Kidney (tissue), 14 donors: ENCODE results near the gene CELF1. TPM values are rescaled to one million over a fixed set of nuclear protein-coding genes. Genes with fewer than 3 reads are reported as not detected.

Source experiments
- DNase-seq, 5 donors: peaks; one replicate each; pipeline ENCODE4 v3.0.0-alpha.2; 2013 to 2020
- FAIRE-seq: peaks from 2 replicates; lab custom pipeline; 2012; peaks lifted over from hg19 to GRCh38; lab: Jason Lieb, UNC
- H3K27ac ChIP-seq, 2 donors: one replicate each; pipeline ENCODE4 v1.7.0; 2013; ENCODE audit warnings: low read depth in 2 of 2, low read length in 2 of 2, inconsistent platforms in 1 of 2
- H3K27me3 ChIP-seq: one replicate; pipeline ENCODE4 v1.7.1; 2013; ENCODE audit warnings: low read length, inconsistent platforms; ENCODE audit not compliant: control insufficient read depth, insufficient read depth
- H3K36me3 ChIP-seq, 3 donors: one replicate each; pipeline versions ENCODE4 v1.7.0 to v1.7.1; 2013; ENCODE audit warnings: low read length in 3 of 3, control low read depth in 1 of 3, inconsistent platforms in 1 of 3; ENCODE audit not compliant: insufficient read depth in 3 of 3, control insufficient read depth in 2 of 3
- H3K4me1 ChIP-seq, 3 donors: one replicate each; pipeline versions ENCODE4 v1.7.0 to v1.7.1; 2013; ENCODE audit warnings: low read length in 3 of 3, inconsistent platforms in 1 of 3, low read depth in 1 of 3; ENCODE audit not compliant: control insufficient read depth in 2 of 3, insufficient read depth in 2 of 3
- H3K4me3 ChIP-seq, 3 donors: one replicate each; pipeline versions ENCODE4 v1.7.0 to v1.8.1; 2013; ENCODE audit warnings: low read length in 3 of 3, control low read depth in 1 of 3, inconsistent platforms in 1 of 3
- H3K9ac ChIP-seq, 3 donors: one replicate each; pipeline versions ENCODE4 v1.7.0 to v1.7.1; 2013; ENCODE audit warnings: low read length in 3 of 3, control low read depth in 1 of 3, inconsistent platforms in 1 of 3
- H3K9me3 ChIP-seq, 3 donors: one replicate each; pipeline versions ENCODE4 v1.7.0 to v1.7.1; 2013; ENCODE audit warnings: low read length in 3 of 3, control low read depth in 1 of 3, inconsistent platforms in 1 of 3; ENCODE audit not compliant: control insufficient read depth in 2 of 3, insufficient read depth in 1 of 3
- CTCF ChIP-seq: IDR thresholded peaks from 3 replicates; pipeline ENCODE4 v1.5.1; 2012; ENCODE audit warnings: mild to moderate bottlenecking, moderate library complexity, borderline replicate concordance; ENCODE audit not compliant: insufficient read depth; ENCODE audit errors: extremely low read depth
- intact Hi-C: fragments of 100-400 bp; cut with DNase I; formaldehyde crosslinking; loops from one replicate; pipeline ENCODE4 v1.11.1; 2022
- polyA plus RNA-seq: library from polyadenylated mRNA; stranded (reverse); fragments of 350-450 nt; fragmentation: Illumina TruSeq; extraction: RNeasy Lipid Tissue Mini Kit (QIAGEN cat#74804); gene quantifications from one replicate; pipeline ENCODE4 v1.2.3, GENCODE V29; 2014; ENCODE audit warnings: low read depth, low replicate concordance; ENCODE audit not compliant: insufficient read depth
- total RNA-seq: library from RNA; stranded (reverse); fragmentation: NEBNext Ultra II Directional; extraction: Animal tissue kit (Norgen Biotek cat#: 25700); gene quantifications from one replicate; pipeline ENCODE4 v1.2.1, GENCODE V29; 2021
- donor health status: control.
- donor health status: control.
- donor health status: control.
- donor health status: control.
- donor health status: control.
- donor health status: DM: yes; HTN: yes; CAD: no.
- donor health status: Normal renal cell carcinoma (clear cell type).

Gene CELF1
- total and polyA plus RNA-seq, 2 donors from 2014 or later: 30.8 to 115 TPM

- intact Hi-C loops: no loop called here
- H3K27ac ChIP-seq: no peak overlapping the region
- no peak for DNase-seq
- H3K4me1 ChIP-seq: no peaks in the 10 kb centered on the region
- no peaks in the 10 kb centered on the region for H3K36me3 ChIP-seq
- H3K9ac ChIP-seq: no peak overlapping the region
- no peaks in the 10 kb centered on the region for H3K9me3 ChIP-seq
- FAIRE-seq: no peak
- no peak overlapping the region for H3K4me3 ChIP-seq
- H3K27me3 ChIP-seq: no peaks in the 10 kb centered on the region
- no peak for TF ChIP-seq CTCF
Measured at GRCh38 chr11:47435687-47436086, 117.2 kb downstream of the CELF1 start.

GRCh38 chr11:47434011-47434786 lies 118.7 kb downstream of the CELF1 start:
- H3K27ac ChIP-seq: no peak overlapping the region
- intact Hi-C loops: no loop called here
- no peak for FAIRE-seq

GRCh38 chr11:47433157-47433556 lies 119.8 kb downstream of the CELF1 start:
- Histone ChIP-seq H3K4me3 (no peak overlapping the region), H3K36me3 (no peaks in the 10 kb centered on the region), H3K9me3 (no peaks in the 10 kb centered on the region), H3K4me1 (no peaks in the 10 kb centered on the region), H3K9ac (no peak overlapping the region), H3K27ac (no peak overlapping the region), H3K27me3 (no peaks in the 10 kb centered on the region)
- intact Hi-C loops: no loop called here
- no peak for DNase-seq
- TF ChIP-seq CTCF: no peak
- FAIRE-seq: no peak

More at GRCh38 chr11:47434011-47434786, 118.7 kb downstream of the CELF1 start:
- Histone ChIP-seq H3K4me3 (no peak overlapping the region), H3K36me3 (no peaks in the 10 kb centered on the region), H3K9me3 (no peaks in the 10 kb centered on the region), H3K9ac (no peak overlapping the region), H3K4me1 (no peaks in the 10 kb centered on the region), H3K27me3 (no peaks in the 10 kb centered on the region)
- DNase-seq: no peak
- TF ChIP-seq CTCF: no peak
